Glutamatergic neuron (in vitro differentiated cells): ENCODE results near the gene SPARC. TPM values are rescaled to one million over a fixed set of nuclear protein-coding genes. Genes with fewer than 3 reads are reported as not detected.
"Not testable (repeated sequence)": the region's sequence is repeated elsewhere in the genome, so short reads cannot be mapped to it uniquely, and the experiment has no call there.

Experiments used
- DNase-seq: peaks from one replicate; pipeline ENCODE4 v3.0.0; 2022
- H3K27ac Mint-ChIP-seq: one replicate; pipeline ENCODE4 v1.8.0; 2020; ENCODE audit warnings: mild to moderate bottlenecking, mixed read lengths, inconsistent platforms; ENCODE audit not compliant: unreplicated experiment
- H3K27me3 Mint-ChIP-seq: one replicate; pipeline ENCODE4 v1.8.0; 2020; ENCODE audit warnings: mild to moderate bottlenecking, moderate library complexity, mixed read lengths, inconsistent platforms; ENCODE audit not compliant: unreplicated experiment
- H3K36me3 Mint-ChIP-seq: one replicate; pipeline ENCODE4 v1.8.0; 2020; ENCODE audit warnings: mild to moderate bottlenecking, mixed read lengths, inconsistent platforms; ENCODE audit not compliant: unreplicated experiment
- H3K4me1 Mint-ChIP-seq: one replicate; pipeline ENCODE4 v1.8.0; 2020; ENCODE audit warnings: mild to moderate bottlenecking, low read depth, mixed read lengths, inconsistent platforms; ENCODE audit not compliant: unreplicated experiment
- H3K4me3 Mint-ChIP-seq: one replicate; pipeline ENCODE4 v1.8.0; 2020; ENCODE audit warnings: mild to moderate bottlenecking, mixed read lengths, inconsistent platforms; ENCODE audit not compliant: unreplicated experiment
- H3K9me3 Mint-ChIP-seq: one replicate; pipeline ENCODE4 v1.8.0; 2020; ENCODE audit warnings: mild to moderate bottlenecking, moderate library complexity, mixed read lengths, inconsistent platforms; ENCODE audit not compliant: unreplicated experiment
- total RNA-seq: library from RNA; stranded (reverse); fragmentation: NEBNext Ultra II Directional; extraction: Animal tissue kit (Norgen Biotek cat#: 25700); gene quantifications from one replicate; pipeline ENCODE4 v1.2.1, GENCODE V29; 2021; ENCODE audit not compliant: unreplicated experiment
- TF ChIP-seq, protein P1 (sequence below): fragments of 200-600 bp; sonication (generic); IDR thresholded peaks from one replicate; pipeline ENCODE4 v1.5.0; 2021; ENCODE audit not compliant: partially characterized antibody, unreplicated experiment

SPARC gene
- total RNA-seq, 1 donor from 2014 or later: 946 TPM

DNA sequence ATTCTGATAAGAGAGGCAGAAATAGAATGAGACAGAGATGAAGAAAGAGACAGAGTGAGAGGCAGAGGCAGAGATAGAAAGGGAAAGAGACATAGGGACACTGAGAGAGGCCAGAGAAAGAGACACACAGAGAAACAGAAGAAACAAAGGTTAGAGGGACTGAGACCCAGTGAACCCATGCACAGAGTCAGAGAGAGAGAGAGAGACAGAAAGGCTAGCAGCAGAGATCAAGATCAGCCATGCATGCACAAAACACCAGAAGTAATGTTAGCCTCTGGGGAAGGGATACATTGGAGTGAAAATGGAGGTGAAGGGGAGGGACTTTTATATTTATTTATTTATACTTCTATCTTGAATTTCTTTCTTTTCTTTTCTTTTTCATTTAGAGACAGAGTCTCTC lies 14.1 kb upstream of the SPARC start:
- Mint-ChIP-seq H3K27ac (peak overlapping the region; percentile 52), H3K4me1 (peaks cover 42% of the 10 kb centered on the region), H3K36me3 (no peaks in the 10 kb centered on the region), H3K27me3 (peaks cover 11% of the 10 kb centered on the region), H3K9me3 (peaks cover 8% of the 10 kb centered on the region), H3K4me3 (peak overlapping the region; percentile 13)
- no peak for DNase-seq
- TF ChIP-seq, protein P1, sequence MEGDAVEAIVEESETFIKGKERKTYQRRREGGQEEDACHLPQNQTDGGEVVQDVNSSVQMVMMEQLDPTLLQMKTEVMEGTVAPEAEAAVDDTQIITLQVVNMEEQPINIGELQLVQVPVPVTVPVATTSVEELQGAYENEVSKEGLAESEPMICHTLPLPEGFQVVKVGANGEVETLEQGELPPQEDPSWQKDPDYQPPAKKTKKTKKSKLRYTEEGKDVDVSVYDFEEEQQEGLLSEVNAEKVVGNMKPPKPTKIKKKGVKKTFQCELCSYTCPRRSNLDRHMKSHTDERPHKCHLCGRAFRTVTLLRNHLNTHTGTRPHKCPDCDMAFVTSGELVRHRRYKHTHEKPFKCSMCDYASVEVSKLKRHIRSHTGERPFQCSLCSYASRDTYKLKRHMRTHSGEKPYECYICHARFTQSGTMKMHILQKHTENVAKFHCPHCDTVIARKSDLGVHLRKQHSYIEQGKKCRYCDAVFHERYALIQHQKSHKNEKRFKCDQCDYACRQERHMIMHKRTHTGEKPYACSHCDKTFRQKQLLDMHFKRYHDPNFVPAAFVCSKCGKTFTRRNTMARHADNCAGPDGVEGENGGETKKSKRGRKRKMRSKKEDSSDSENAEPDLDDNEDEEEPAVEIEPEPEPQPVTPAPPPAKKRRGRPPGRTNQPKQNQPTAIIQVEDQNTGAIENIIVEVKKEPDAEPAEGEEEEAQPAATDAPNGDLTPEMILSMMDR: no peak

DNA sequence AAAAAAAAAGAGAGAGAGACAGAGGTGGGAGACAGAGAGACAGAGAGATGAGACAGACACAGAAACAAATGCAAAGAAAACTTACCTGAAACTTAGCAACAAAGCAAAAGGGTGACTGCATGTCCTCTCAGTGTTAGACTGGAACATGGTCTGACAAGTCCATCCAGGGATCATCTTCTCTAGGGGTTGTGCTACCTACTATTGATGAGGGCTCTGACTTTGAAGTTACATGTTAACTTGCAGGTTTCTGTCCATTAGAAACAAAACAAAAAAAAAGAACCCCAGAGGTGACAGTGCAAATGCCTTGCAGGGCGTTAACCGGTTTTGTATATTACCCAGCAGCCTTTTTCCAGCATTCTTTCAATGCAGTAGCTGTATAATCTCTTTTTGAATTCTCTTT lies 13.6 kb upstream of the SPARC start:
- Mint-ChIP-seq H3K9me3 (peaks cover 8% of the 10 kb centered on the region), H3K27me3 (peaks cover 12% of the 10 kb centered on the region), H3K27ac (peak overlapping the region; percentile 52), H3K4me1 (peaks cover 46% of the 10 kb centered on the region), H3K4me3 (no peak overlapping the region), H3K36me3 (no peaks in the 10 kb centered on the region)
- TF ChIP-seq, protein P1: no peak
- no peak for DNase-seq

DNA sequence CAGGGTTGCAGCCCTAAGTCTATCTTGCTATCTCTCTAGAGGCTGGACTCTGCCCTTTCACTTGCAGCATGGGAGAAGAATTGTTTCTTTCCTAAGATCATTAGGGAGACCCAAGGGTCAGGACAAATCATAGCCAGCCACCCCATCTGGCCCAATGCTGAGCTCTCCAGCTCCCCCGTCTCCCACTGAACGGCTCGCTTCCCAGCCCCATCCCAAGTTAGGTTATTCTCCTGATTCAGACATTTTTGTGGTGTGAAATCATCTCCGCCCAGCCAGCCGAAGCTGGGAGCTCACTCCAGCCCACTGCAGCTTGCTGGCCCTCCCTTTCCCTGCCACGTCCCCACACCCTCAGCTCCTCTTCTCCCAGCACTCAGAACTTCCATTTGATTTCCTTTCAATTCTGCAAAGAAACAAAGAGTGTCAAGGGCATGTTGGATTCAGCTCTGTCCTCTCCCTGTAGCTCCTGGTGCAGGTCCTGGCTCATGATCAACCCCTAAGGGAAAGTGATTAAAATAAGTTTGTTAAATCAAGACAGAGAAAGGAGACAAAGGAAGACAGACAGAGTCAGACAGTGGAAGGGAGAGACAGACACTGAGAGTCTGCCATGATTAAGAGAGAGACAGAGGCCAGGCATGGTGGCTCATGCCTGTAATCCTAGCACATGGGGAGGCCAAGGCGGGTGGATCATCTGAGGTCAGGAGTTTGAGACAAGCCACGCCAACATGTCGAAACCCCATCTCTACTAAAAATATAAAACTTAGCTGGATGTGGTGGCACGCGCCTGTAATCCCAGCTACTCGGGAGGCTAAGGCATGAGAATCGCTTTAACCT lies 12.6 kb upstream of the SPARC start:
- no peaks in the 10 kb centered on the region for H3K36me3 Mint-ChIP-seq

DNA sequence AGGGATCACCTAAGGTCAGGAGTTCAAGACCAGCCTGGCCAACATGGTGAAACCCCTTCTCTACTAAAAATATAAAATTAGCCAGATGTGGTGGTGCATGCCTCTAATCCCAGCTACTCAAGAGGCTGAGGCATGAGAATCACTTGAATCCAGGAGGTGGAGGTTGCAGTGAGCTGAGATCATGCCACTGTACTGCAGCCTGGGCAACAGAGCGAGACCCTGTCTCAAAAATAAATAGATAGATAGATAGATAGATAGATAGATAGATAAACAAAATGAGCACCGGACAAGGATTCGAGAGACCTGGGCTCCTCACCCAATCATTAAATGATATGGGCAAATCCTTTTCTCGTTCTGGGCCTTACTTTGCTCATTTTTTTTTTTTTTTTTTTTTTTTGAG lies 11.4 kb upstream of the SPARC start:
- not testable (repeated sequence) for H3K36me3 Mint-ChIP-seq, H3K4me3 Mint-ChIP-seq, DNase-seq, H3K27ac Mint-ChIP-seq, H3K27me3 Mint-ChIP-seq, H3K9me3 Mint-ChIP-seq
- peaks cover 37% of the 10 kb centered on the region for H3K4me1 Mint-ChIP-seq

More for the DNA sequence above, 12.6 kb upstream of the SPARC start:
- Mint-ChIP-seq H3K27me3 (peaks cover 12% of the 10 kb centered on the region), H3K4me1 (peaks cover 46% of the 10 kb centered on the region), H3K27ac (peak overlapping the region; percentile 90), H3K4me3 (peak overlapping the region; percentile 4), H3K9me3 (peaks cover 8% of the 10 kb centered on the region)
- TF ChIP-seq, protein P1: no peak
- no peak for DNase-seq

DNA sequence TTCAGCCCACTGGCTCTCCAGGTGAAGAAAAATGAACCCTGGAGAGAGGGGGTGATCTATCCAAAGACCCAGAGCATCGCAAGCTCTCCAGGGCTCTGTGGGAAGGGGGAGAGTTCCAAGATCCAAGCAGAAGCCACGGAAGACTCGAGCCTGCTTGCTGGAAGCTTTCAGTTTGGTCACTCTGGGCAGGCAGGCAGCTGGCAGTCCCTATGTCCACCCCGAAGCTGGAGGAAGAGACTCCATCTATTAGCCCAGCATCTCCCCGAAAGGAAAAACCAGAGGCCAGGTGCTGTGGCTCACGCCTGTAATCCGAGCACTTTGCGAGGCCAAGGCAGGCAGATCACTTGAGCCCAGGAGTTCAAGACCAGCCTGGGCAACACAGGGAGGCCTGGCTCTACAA lies 10.7 kb upstream of the SPARC start:
- peaks cover 7% of the 10 kb centered on the region for H3K27me3 Mint-ChIP-seq
- no peaks in the 10 kb centered on the region for H3K36me3 Mint-ChIP-seq
- H3K9me3 Mint-ChIP-seq: peaks cover 4% of the 10 kb centered on the region
- no peak overlapping the region for H3K4me3 Mint-ChIP-seq
- no peak for DNase-seq
- H3K27ac Mint-ChIP-seq: peak overlapping the region; percentile 87
- peaks cover 36% of the 10 kb centered on the region for H3K4me1 Mint-ChIP-seq
- TF ChIP-seq, protein P1: no peak
